ENCODE measurements around the gene GPR55.

GPR55 gene

DNA sequence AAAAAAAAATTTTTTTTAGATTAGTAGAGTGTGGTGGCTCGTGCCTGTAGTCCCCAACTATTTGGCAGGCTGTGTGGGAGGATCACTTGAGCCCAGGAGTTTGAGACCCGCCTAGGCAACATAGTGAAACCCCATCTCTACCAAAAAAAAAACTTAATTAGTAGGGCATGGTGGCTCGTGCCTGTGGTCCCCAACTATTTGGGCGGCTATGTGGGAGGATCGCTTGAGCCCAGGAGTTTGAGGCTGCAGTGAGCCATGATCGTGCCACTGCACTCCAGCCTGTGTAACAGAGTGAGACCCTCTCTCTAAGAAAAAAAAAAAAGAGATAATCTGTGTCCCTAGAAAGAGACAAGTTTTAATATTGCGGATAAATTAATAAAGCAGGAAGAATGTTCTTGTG is 8.8 kb downstream of the GPR55 start:
- no peaks in the 10 kb centered on the region for H3K9me3 ChIP-seq (ENCODE audit: control insufficient read depth, low read length)
- no peak overlapping the region for H3K4me3 ChIP-seq (ENCODE audit: insufficient read depth, low read depth, low read length)
- H3K27ac ChIP-seq (ENCODE audit: insufficient read depth, low read depth, low read length, poor library complexity, severe bottlenecking) = no peak overlapping the region
- H3K36me3 ChIP-seq (ENCODE audit: control insufficient read depth, insufficient read depth, low read length) = no peaks in the 10 kb centered on the region
- no peaks in the 10 kb centered on the region for H3K27me3 ChIP-seq (ENCODE audit: control insufficient read depth, insufficient read depth, low read length, poor library complexity, severe bottlenecking)
- 83 to 92% methylated on average over 7 of the region's 7 CpGs for WGBS, 2 experiments
- peaks cover 7% of the 10 kb centered on the region for H3K4me1 ChIP-seq (ENCODE audit: control insufficient read depth, insufficient read depth, low read length)

DNA sequence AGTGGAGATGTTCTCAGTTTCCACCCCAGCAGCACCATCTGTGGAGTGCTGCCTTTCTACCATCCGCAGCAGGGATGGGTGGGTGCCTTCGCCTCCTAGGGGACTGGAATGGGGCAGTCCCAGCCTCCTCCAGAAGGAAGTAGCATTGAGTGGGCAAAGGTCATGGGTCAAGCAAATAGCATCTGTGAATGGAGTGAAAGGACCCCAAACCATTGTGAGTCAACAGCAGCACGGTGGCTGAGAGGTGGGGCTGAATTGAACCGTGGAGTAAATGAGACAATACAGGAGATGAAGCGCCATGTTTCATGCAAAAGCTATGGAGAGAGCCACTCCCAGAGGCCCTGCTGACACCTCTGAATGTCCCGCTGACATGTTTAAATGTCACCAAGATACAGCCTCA is 9.7 kb downstream of the GPR55 start:
- Histone ChIP-seq H3K4me1 (ENCODE audit: control insufficient read depth, insufficient read depth, low read length) (peaks cover 7% of the 10 kb centered on the region), H3K9me3 (ENCODE audit: control insufficient read depth, low read length) (no peaks in the 10 kb centered on the region), H3K36me3 (ENCODE audit: control insufficient read depth, insufficient read depth, low read length) (no peaks in the 10 kb centered on the region), H3K27me3 (ENCODE audit: control insufficient read depth, insufficient read depth, low read length, poor library complexity, severe bottlenecking) (no peaks in the 10 kb centered on the region), H3K4me3 (ENCODE audit: insufficient read depth, low read depth, low read length) (no peak overlapping the region), H3K27ac (ENCODE audit: insufficient read depth, low read depth, low read length, poor library complexity, severe bottlenecking) (no peak overlapping the region)
- WGBS, 2 experiments = 59 to 66% methylated on average over 6 of the region's 6 CpGs

DNA sequence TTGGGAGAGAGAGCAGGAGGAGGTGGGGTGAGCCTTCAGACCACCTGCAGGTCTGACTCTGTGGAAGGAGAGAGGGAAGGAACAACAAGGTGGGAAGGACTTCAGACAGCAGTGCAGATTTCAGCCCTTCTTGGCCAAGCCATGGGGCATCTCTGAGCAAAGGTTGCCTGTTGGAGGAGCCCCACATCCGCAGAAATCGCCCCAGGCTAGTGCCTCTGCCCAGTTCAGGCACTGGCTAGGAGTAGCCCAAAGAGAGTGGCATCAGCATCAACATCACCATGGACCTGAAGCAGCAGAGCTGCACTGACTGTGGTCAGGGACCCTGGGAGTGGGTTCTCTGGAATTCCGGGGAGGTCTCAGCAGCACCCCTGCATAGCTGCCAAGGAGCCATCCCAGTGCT is 10.2 kb downstream of the GPR55 start:
- no peaks in the 10 kb centered on the region for H3K9me3 ChIP-seq (ENCODE audit: control insufficient read depth, low read length)
- peaks cover 7% of the 10 kb centered on the region for H3K4me1 ChIP-seq (ENCODE audit: control insufficient read depth, insufficient read depth, low read length)
- WGBS, 2 experiments = 97 to 98% methylated on average over 3 of the region's 3 CpGs
- no peak overlapping the region for H3K27ac ChIP-seq (ENCODE audit: insufficient read depth, low read depth, low read length, poor library complexity, severe bottlenecking)
- no peaks in the 10 kb centered on the region for H3K27me3 ChIP-seq (ENCODE audit: control insufficient read depth, insufficient read depth, low read length, poor library complexity, severe bottlenecking)
- no peaks in the 10 kb centered on the region for H3K36me3 ChIP-seq (ENCODE audit: control insufficient read depth, insufficient read depth, low read length)
- no peak overlapping the region for H3K4me3 ChIP-seq (ENCODE audit: insufficient read depth, low read depth, low read length)

DNA sequence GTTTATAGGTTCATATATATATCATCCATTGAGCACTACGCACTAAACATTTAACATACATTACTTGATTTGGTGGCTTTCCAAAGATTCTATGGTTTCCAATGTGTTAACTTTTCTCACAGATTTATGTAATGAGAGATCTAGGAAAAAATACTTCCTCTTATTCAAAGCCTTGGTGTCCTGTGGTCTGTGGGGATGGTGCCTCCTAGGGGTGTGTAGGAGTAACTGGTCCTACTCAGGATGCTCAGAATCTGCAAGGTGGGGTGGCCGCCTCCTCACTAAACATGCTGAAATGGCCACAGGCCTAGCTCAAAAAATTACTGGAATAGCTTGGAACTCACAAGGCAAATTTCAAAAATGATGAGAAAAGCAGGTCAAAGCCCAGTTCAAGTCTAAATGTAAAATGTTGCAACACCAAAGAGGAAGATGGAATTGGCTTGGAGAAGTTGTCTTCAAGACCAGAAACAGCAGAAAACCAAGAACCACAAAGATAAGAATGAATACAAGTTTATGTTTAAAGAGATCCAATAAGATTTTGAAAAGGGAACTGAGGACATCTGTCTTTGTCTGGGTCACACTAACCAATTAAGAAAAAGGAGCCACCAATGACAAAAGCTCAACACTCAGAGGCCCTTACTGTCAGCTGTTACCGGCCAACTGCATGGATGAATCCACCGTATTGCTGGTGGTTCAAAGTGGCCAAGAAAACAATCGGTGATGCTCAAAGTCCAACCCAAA is 11.5 kb downstream of the GPR55 start:
- Histone ChIP-seq H3K36me3 (ENCODE audit: control insufficient read depth, insufficient read depth, low read length) (no peaks in the 10 kb centered on the region), H3K4me1 (ENCODE audit: control insufficient read depth, insufficient read depth, low read length) (peaks cover 12% of the 10 kb centered on the region), H3K4me3 (ENCODE audit: insufficient read depth, low read depth, low read length) (no peak overlapping the region), H3K9me3 (ENCODE audit: control insufficient read depth, low read length) (no peaks in the 10 kb centered on the region), H3K27ac (ENCODE audit: insufficient read depth, low read depth, low read length, poor library complexity, severe bottlenecking) (no peak overlapping the region), H3K27me3 (ENCODE audit: control insufficient read depth, insufficient read depth, low read length, poor library complexity, severe bottlenecking) (no peaks in the 10 kb centered on the region)
- 75 to 80% methylated on average over 4 of the region's 5 CpGs for WGBS, 2 experiments

DNA sequence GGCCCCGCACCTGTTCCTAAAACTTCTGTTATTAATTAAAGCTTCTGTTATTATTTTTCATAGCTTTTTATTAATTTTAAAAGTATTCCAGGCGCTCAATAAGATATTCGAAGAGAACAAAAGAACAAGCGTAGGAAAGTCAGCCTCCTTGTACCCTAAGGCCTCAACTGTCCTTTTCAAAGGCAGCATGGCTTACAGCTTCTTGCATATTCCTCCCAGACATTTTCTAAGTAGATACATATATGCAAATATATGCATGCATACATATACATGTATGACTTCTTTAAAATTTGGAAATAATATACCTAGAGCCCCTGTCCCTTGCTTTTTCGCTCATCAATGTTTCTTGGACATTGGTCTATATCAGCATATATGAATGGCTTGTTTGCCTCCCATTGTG is 12.3 kb downstream of the GPR55 start:
- H3K27ac ChIP-seq (ENCODE audit: insufficient read depth, low read depth, low read length, poor library complexity, severe bottlenecking) = no peak overlapping the region
- no peaks in the 10 kb centered on the region for H3K27me3 ChIP-seq (ENCODE audit: control insufficient read depth, insufficient read depth, low read length, poor library complexity, severe bottlenecking)
- H3K9me3 ChIP-seq (ENCODE audit: control insufficient read depth, low read length) = no peaks in the 10 kb centered on the region
- H3K4me3 ChIP-seq (ENCODE audit: insufficient read depth, low read depth, low read length) = no peak overlapping the region
- no peaks in the 10 kb centered on the region for H3K36me3 ChIP-seq (ENCODE audit: control insufficient read depth, insufficient read depth, low read length)
- H3K4me1 ChIP-seq (ENCODE audit: control insufficient read depth, insufficient read depth, low read length) = peaks cover 17% of the 10 kb centered on the region
- WGBS, 2 experiments = 97 to 98% methylated on average over 4 to 5 of the region's 5 CpGs

DNA sequence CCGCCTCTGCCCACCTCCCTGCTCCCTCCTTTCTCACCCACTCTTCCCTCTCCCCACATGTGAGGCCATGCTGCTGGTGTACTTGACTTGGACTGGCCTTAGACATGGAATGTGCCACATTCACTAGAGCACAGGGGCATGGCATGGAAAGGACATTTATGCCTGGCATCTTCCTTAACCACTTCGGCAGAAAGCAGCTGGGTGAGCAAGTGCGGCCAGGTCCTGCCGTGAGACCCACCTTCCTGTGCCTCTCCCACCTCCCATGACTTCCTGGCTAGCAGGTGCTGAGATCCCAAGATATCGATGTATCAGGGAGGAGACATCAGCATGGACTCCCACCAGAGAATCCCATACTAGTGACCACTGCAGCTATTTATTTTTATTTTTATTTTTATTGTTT is 13.0 kb downstream of the GPR55 start:
- 82 to 86% methylated on average over 5 of the region's 5 CpGs for WGBS, 2 experiments
- Histone ChIP-seq H3K36me3 (ENCODE audit: control insufficient read depth, insufficient read depth, low read length) (no peaks in the 10 kb centered on the region), H3K9me3 (ENCODE audit: control insufficient read depth, low read length) (no peaks in the 10 kb centered on the region), H3K4me1 (ENCODE audit: control insufficient read depth, insufficient read depth, low read length) (peaks cover 17% of the 10 kb centered on the region), H3K27me3 (ENCODE audit: control insufficient read depth, insufficient read depth, low read length, poor library complexity, severe bottlenecking) (no peaks in the 10 kb centered on the region), H3K4me3 (ENCODE audit: insufficient read depth, low read depth, low read length) (no peak overlapping the region), H3K27ac (ENCODE audit: insufficient read depth, low read depth, low read length, poor library complexity, severe bottlenecking) (no peak overlapping the region)

DNA sequence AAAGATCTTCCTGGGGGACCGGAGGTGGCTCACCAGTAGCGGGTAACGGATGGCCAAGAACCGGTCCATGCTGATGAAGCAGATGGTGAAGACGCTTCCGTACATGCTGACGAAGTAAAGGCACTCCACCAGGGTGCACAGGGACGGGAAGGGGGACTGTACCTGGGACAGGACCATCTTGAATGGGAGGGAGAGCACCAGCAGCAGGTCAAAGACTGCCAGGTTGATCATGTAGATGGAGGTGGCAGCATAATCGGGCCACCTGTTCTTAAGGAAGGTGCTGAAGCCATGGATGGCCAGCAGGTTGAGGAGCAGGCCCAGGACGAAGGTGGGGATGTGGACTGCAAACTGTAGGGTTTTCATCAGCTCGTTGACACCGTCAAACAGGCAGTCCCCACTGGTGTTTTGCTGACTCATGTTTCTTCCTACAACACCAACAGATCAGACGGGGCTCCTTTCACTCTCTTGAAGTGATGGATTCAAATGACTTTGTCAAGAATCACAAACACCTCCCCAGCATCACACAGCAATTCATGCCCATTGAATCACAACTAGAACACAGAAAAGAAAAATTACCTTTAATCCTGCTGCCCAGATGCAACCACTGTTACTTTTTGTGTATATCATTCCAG is 14.4 kb downstream of the GPR55 start:
- Histone ChIP-seq H3K27me3 (ENCODE audit: control insufficient read depth, insufficient read depth, low read length, poor library complexity, severe bottlenecking) (no peaks in the 10 kb centered on the region), H3K4me1 (ENCODE audit: control insufficient read depth, insufficient read depth, low read length) (peaks cover 25% of the 10 kb centered on the region), H3K9me3 (ENCODE audit: control insufficient read depth, low read length) (no peaks in the 10 kb centered on the region), H3K4me3 (ENCODE audit: insufficient read depth, low read depth, low read length) (no peak overlapping the region), H3K27ac (ENCODE audit: insufficient read depth, low read depth, low read length, poor library complexity, severe bottlenecking) (no peak overlapping the region), H3K36me3 (ENCODE audit: control insufficient read depth, insufficient read depth, low read length) (no peaks in the 10 kb centered on the region)
- 92 to 93% methylated on average over 13 of the region's 13 CpGs for WGBS, 2 experiments

DNA sequence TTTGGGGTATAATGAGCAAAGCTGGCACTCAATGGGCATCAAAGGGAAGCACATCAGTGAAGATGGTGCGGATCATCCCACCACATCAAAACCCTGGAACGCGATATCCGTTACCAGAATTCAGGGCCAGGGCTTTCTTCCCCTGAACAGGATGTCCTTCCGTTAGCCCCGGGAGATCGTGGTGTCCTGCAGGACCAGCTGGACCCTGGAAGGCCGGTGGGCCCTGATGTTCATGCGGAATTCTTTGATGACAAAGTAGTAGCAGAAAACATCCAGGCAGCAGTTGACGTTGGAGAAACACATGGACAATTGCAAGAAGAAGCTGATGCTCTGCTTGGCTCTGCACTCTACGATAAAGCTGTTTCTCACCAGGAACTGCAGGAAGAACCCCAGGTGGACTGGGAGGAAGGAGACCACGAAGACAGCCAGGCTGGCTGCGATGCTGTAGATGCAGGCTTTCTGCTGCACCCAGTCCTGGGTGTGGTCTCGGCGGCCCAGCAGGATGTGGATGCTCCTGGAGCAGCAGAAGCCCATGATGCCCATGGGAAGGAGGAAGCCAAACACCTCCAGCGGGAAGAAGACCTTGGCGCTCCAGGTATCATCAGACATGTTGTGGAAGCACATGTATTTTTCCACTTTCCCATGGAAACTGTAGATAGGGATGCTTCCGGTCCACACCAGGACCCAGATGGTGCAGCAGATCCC is 15.0 kb downstream of the GPR55 start:
- Histone ChIP-seq H3K4me1 (ENCODE audit: control insufficient read depth, insufficient read depth, low read length) (peaks cover 27% of the 10 kb centered on the region), H3K27ac (ENCODE audit: insufficient read depth, low read depth, low read length, poor library complexity, severe bottlenecking) (no peak overlapping the region), H3K36me3 (ENCODE audit: control insufficient read depth, insufficient read depth, low read length) (no peaks in the 10 kb centered on the region), H3K4me3 (ENCODE audit: insufficient read depth, low read depth, low read length) (no peak overlapping the region), H3K27me3 (ENCODE audit: control insufficient read depth, insufficient read depth, low read length, poor library complexity, severe bottlenecking) (no peaks in the 10 kb centered on the region), H3K9me3 (ENCODE audit: control insufficient read depth, low read length) (no peaks in the 10 kb centered on the region)
- WGBS, 2 experiments = 89 to 90% methylated on average over 18 of the region's 18 CpGs

DNA sequence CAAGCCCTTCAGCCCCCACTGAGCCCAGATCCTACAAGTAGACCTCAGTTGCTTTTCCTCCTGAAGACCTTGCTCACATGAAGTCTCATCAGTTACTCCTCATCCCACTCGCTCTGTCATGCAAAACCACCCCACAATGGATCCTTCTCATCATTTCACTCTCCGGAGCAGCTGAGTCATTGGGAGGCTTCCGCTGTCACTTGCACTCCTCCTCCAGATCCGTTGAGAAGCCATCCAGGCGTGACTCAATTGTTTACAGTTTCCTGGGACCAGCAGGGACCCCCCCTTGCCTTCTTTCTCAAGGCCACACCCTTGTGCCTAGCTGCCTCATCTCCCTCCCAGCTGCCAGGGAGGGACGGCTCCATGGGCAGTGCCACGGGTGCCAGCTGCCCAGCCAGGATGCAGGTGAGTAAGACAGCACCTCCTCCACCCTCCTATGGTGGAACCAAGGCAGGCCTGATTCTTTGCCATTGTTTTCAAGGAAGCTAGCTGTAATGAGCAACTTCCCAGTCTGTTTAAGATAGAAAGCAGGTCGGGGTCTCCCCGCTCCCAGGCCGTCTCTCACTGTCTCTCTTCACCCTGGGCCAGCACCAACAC is 16.3 kb downstream of the GPR55 start:
- 75% methylated on average over 10 of the region's 10 CpGs for WGBS, 2 experiments

DNA sequence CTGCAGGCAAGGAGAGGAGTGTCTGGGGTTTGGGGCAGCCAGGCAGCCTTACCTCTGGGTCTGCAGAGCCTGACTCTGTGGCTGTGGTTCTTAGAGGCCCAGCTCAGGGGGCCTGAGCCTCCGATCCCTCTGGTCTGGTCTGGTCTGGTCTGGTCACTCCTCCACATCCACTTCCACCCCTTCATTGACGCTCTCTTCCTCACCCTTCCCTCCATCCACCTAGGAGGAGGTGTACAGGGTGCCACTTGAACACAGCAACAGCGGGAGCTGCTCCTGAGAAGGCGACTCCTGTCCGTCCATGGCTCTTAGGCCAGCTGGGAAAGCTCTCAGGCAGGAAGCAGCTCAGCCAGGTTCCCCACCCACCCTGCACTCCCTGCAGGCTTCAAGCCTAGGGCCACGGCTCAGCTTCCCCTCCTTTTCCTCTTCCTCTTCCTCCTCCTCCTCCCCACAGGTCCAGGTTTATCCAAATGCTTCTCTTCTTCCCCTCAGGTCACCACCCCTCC is 16.9 kb downstream of the GPR55 start:
- Histone ChIP-seq H3K27ac (ENCODE audit: insufficient read depth, low read depth, low read length, poor library complexity, severe bottlenecking) (no peak overlapping the region), H3K4me1 (ENCODE audit: control insufficient read depth, insufficient read depth, low read length) (peaks cover 27% of the 10 kb centered on the region), H3K27me3 (ENCODE audit: control insufficient read depth, insufficient read depth, low read length, poor library complexity, severe bottlenecking) (no peaks in the 10 kb centered on the region), H3K4me3 (ENCODE audit: insufficient read depth, low read depth, low read length) (no peak overlapping the region), H3K36me3 (ENCODE audit: control insufficient read depth, insufficient read depth, low read length) (no peaks in the 10 kb centered on the region), H3K9me3 (ENCODE audit: control insufficient read depth, low read length) (no peaks in the 10 kb centered on the region)
- WGBS, 2 experiments = 89 to 95% methylated on average over 6 of the region's 6 CpGs

More for the DNA sequence above, 16.3 kb downstream of the GPR55 start:
- peaks cover 27% of the 10 kb centered on the region for H3K4me1 ChIP-seq (ENCODE audit: control insufficient read depth, insufficient read depth, low read length)
- no peak overlapping the region for H3K27ac ChIP-seq (ENCODE audit: insufficient read depth, low read depth, low read length, poor library complexity, severe bottlenecking)
- H3K27me3 ChIP-seq (ENCODE audit: control insufficient read depth, insufficient read depth, low read length, poor library complexity, severe bottlenecking) = no peaks in the 10 kb centered on the region
- no peak overlapping the region for H3K4me3 ChIP-seq (ENCODE audit: insufficient read depth, low read depth, low read length)
- H3K36me3 ChIP-seq (ENCODE audit: control insufficient read depth, insufficient read depth, low read length) = no peaks in the 10 kb centered on the region
- no peaks in the 10 kb centered on the region for H3K9me3 ChIP-seq (ENCODE audit: control insufficient read depth, low read length)
